ENCODE measurements around the gene DEPDC7. TPM values are rescaled to one million over a fixed set of nuclear protein-coding genes. Genes with fewer than 3 reads are reported as not detected.

The DEPDC7 gene
- total and polyA plus RNA-seq, 2 of the 8 experiments (the other 6 are each of a cell fraction or from before 2014, with no cell fraction given), result 3.1 to 7.6 TPM

DNA sequence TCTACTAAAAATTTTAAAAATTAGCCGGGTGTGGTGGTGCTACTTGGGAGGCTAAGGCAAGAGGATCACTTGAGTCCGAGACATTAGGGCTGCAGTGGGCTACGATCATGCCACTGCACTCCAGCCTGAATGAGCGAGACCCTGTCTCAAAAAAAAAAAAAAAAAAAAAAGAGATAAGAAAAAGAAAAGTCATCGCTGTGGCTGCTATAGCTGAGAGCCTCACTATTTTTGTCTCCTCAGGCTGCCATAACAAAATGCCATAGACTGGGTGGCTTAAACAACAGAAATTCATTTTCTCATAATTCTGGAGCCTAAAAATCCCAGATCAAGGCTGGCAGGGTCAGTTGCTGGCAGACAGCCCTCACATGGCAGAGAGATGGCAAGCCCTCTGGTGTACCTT lies 30.1 kb upstream of the DEPDC7 start (continued):
- TF ChIP-seq, protein P1, sequence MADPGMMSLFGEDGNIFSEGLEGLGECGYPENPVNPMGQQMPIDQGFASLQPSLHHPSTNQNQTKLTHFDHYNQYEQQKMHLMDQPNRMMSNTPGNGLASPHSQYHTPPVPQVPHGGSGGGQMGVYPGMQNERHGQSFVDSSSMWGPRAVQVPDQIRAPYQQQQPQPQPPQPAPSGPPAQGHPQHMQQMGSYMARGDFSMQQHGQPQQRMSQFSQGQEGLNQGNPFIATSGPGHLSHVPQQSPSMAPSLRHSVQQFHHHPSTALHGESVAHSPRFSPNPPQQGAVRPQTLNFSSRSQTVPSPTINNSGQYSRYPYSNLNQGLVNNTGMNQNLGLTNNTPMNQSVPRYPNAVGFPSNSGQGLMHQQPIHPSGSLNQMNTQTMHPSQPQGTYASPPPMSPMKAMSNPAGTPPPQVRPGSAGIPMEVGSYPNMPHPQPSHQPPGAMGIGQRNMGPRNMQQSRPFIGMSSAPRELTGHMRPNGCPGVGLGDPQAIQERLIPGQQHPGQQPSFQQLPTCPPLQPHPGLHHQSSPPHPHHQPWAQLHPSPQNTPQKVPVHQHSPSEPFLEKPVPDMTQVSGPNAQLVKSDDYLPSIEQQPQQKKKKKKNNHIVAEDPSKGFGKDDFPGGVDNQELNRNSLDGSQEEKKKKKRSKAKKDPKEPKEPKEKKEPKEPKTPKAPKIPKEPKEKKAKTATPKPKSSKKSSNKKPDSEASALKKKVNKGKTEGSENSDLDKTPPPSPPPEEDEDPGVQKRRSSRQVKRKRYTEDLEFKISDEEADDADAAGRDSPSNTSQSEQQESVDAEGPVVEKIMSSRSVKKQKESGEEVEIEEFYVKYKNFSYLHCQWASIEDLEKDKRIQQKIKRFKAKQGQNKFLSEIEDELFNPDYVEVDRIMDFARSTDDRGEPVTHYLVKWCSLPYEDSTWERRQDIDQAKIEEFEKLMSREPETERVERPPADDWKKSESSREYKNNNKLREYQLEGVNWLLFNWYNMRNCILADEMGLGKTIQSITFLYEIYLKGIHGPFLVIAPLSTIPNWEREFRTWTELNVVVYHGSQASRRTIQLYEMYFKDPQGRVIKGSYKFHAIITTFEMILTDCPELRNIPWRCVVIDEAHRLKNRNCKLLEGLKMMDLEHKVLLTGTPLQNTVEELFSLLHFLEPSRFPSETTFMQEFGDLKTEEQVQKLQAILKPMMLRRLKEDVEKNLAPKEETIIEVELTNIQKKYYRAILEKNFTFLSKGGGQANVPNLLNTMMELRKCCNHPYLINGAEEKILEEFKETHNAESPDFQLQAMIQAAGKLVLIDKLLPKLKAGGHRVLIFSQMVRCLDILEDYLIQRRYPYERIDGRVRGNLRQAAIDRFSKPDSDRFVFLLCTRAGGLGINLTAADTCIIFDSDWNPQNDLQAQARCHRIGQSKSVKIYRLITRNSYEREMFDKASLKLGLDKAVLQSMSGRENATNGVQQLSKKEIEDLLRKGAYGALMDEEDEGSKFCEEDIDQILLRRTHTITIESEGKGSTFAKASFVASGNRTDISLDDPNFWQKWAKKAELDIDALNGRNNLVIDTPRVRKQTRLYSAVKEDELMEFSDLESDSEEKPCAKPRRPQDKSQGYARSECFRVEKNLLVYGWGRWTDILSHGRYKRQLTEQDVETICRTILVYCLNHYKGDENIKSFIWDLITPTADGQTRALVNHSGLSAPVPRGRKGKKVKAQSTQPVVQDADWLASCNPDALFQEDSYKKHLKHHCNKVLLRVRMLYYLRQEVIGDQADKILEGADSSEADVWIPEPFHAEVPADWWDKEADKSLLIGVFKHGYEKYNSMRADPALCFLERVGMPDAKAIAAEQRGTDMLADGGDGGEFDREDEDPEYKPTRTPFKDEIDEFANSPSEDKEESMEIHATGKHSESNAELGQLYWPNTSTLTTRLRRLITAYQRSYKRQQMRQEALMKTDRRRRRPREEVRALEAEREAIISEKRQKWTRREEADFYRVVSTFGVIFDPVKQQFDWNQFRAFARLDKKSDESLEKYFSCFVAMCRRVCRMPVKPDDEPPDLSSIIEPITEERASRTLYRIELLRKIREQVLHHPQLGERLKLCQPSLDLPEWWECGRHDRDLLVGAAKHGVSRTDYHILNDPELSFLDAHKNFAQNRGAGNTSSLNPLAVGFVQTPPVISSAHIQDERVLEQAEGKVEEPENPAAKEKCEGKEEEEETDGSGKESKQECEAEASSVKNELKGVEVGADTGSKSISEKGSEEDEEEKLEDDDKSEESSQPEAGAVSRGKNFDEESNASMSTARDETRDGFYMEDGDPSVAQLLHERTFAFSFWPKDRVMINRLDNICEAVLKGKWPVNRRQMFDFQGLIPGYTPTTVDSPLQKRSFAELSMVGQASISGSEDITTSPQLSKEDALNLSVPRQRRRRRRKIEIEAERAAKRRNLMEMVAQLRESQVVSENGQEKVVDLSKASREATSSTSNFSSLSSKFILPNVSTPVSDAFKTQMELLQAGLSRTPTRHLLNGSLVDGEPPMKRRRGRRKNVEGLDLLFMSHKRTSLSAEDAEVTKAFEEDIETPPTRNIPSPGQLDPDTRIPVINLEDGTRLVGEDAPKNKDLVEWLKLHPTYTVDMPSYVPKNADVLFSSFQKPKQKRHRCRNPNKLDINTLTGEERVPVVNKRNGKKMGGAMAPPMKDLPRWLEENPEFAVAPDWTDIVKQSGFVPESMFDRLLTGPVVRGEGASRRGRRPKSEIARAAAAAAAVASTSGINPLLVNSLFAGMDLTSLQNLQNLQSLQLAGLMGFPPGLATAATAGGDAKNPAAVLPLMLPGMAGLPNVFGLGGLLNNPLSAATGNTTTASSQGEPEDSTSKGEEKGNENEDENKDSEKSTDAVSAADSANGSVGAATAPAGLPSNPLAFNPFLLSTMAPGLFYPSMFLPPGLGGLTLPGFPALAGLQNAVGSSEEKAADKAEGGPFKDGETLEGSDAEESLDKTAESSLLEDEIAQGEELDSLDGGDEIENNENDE (IDR thresholded peaks at IDR 0.05; ENCODE audit: insufficient replicate concordance, low read length), result no peak

All from H1 (cell line).